Ovary (tissue), 9 donors: Measurements from ENCODE around the gene CREB3L1. TPM values are rescaled to one million over a fixed set of nuclear protein-coding genes. Genes with fewer than 3 reads are reported as not detected.

Source experiments
- DNase-seq, 5 donors: peaks; one replicate each; pipeline ENCODE4 v3.0.0-alpha.2; 2019 to 2020
- H3K27ac ChIP-seq, 2 donors: fragments of 200-600 bp; one replicate each; pipeline versions ENCODE4 v1.5.1 to v1.8.0; 2019 to 2022
- H3K27me3 ChIP-seq: fragments of 200-600 bp; one replicate; pipeline ENCODE4 v1.8.0; 2022
- H3K36me3 ChIP-seq: fragments of 200-600 bp; sonication (generic); one replicate; pipeline ENCODE4 v1.5.1; 2019
- H3K4me1 ChIP-seq: one replicate; pipeline ENCODE4 v1.8.1; 2013; ENCODE audit warnings: mild to moderate bottlenecking, moderate library complexity; ENCODE audit not compliant: insufficient read depth
- H3K4me3 ChIP-seq: fragments of 200-600 bp; sonication (generic); one replicate; pipeline ENCODE4 v1.5.1; 2017
- H3K9me3 ChIP-seq, 2 donors: fragments of 200-600 bp in 1 of 2; sonication (generic) in 1 of 2; one replicate each; pipeline versions ENCODE4 v1.5.1 to v1.8.1; 2013 to 2019; ENCODE audit warnings: mild to moderate bottlenecking in 1 of 2, moderate library complexity in 1 of 2
- CTCF ChIP-seq, 3 donors: fragments of 450-650 bp in 2 of 3; fragments of 200-600 bp in 1 of 3; IDR thresholded peaks; one replicate each; pipeline versions ENCODE4 v1.5.1 to v1.8.0; 2016 to 2022; ENCODE audit warnings: antibody characterized with exemption in 3 of 3, mild to moderate bottlenecking in 1 of 3
- EP300 ChIP-seq: sonication (generic); formaldehyde crosslinking; IDR thresholded peaks from one replicate; pipeline ENCODE4 v1.6.1; 2017; ENCODE audit warnings: antibody characterized with exemption
- POLR2A ChIP-seq: fragments of 450-650 bp; IDR thresholded peaks from one replicate; pipeline ENCODE4 v1.6.1; 2017; ENCODE audit warnings: antibody characterized with exemption, mild to moderate bottlenecking, moderate library complexity
- WGBS, 3 donors: extraction: QIAGEN DNeasy Blood & Tissue Kit in 1 of 3; methylation state at CpG; one replicate each; pipeline versions ENCODE4 v1.1.5 to v1.1.7; 2013 to 2017; 5-methylcytosine and 5-hydroxymethylcytosine counted together
- intact Hi-C, 4 donors: fragments of 100-400 bp; cut with DNase I; formaldehyde crosslinking; loops; one replicate each; pipeline versions ENCODE4 v1.11.0 to v1.15.1; 2022 to 2023
- polyA plus RNA-seq, 2 donors: library from polyadenylated mRNA; stranded (reverse); fragments of 200-250 nt in 1 of 2; fragments of 350-450 nt in 1 of 2; fragmentation: Illumina TruSeq in 1 of 2; extraction: RNeasy Lipid Tissue Mini Kit (QIAGEN cat#74804) in 1 of 2; gene quantifications; one replicate each; pipeline ENCODE4 v1.2.3, GENCODE V29; 2013 to 2014
- total RNA-seq, 7 donors: library from RNA; depleted of rRNA in 2 of 7; stranded (reverse); fragments of >200 nt in 2 of 7; fragmentation: NEBNext Ultra II Directional in 3 of 7; extraction: Animal tissue kit (Norgen Biotek cat#: 25700) in 3 of 7; gene quantifications; one replicate each; pipeline versions ENCODE4 v1.1.0 to v1.2.4, GENCODE V29; 2016 to 2023
- donor health status: DM: no; HTN: no; CAD: no; lungs with moderate emphysema.
- donor health status: DM: no; HTN: no; CAD: no.
- donor health status: Bipolar disorder and iron deficiency.
- donor health status: DM: yes; HTN: yes; CAD: no.
- donor health status: DM: no; HTN: no; CAD: no.
- donor health status: DM: yes; HTN: yes; CAD: no.

The CREB3L1 gene
- total and polyA plus RNA-seq, 9 donors = 1.7 to 63.0 (median 7.5) TPM

- intact Hi-C loops = no loop called here
- Histone ChIP-seq H3K27ac (no peak overlapping the region), H3K4me1 (no peaks in the 10 kb centered on the region), H3K36me3 (no peaks in the 10 kb centered on the region), H3K4me3 (no peak overlapping the region), H3K27me3 (no peaks in the 10 kb centered on the region), H3K9me3 (no peaks in the 10 kb centered on the region)
- DNase-seq = no peak
- TF ChIP-seq EP300 = no peak
- TF ChIP-seq CTCF (IDR thresholded peaks at IDR 0.05) = no peak
- TF ChIP-seq POLR2A = no peak
- 76 to 80% (median 77%) methylated on average over 6 of the region's 6 CpGs for WGBS, 3 donors
Observed at GRCh38 chr11:46322759-46323158, 45.3 kb downstream of the CREB3L1 start.

- Histone ChIP-seq H3K4me3 (no peak overlapping the region), H3K4me1 (peaks cover 5% of the 10 kb centered on the region), H3K27ac (no peak overlapping the region), H3K9me3 (no peaks in the 10 kb centered on the region), H3K27me3 (no peaks in the 10 kb centered on the region), H3K36me3 (no peaks in the 10 kb centered on the region)
- no peak for DNase-seq
- 90 to 95% (median 92%) methylated on average over 10 of the region's 10 CpGs for WGBS, 3 donors
- TF ChIP-seq POLR2A (no peak), CTCF (IDR thresholded peaks at IDR 0.05) (no peak), EP300 (no peak)
- intact Hi-C loops = no loop called here
Observed at GRCh38 chr11:46326813-46327416, 49.5 kb downstream of the CREB3L1 start.

GRCh38 chr11:46327829-46328228, 50.4 kb downstream of the CREB3L1 start:
- Histone ChIP-seq H3K36me3 (no peaks in the 10 kb centered on the region), H3K4me3 (no peak overlapping the region), H3K9me3 (no peaks in the 10 kb centered on the region), H3K27ac (no peak overlapping the region), H3K4me1 (peaks cover 5% of the 10 kb centered on the region), H3K27me3 (no peaks in the 10 kb centered on the region)
- intact Hi-C loops = no loop called here
- WGBS, 3 donors = 75 to 83% (median 77%) methylated on average over 8 of the region's 8 CpGs
- no peak for TF ChIP-seq CTCF (IDR thresholded peaks at IDR 0.05)
- TF ChIP-seq POLR2A = no peak
- no peak for TF ChIP-seq EP300
- DNase-seq = no peak

GRCh38 chr11:46330154-46330553, 52.7 kb downstream of the CREB3L1 start:
- no peak overlapping the region for H3K27ac ChIP-seq
- no peak for DNase-seq
- TF ChIP-seq EP300 (no peak), CTCF (IDR thresholded peaks at IDR 0.05) (no peak), POLR2A (no peak)
- H3K4me3 ChIP-seq = no peak overlapping the region
- peaks cover 5% of the 10 kb centered on the region for H3K4me1 ChIP-seq
- no peaks in the 10 kb centered on the region for H3K36me3 ChIP-seq
- intact Hi-C loops = no loop called here
- no peaks in the 10 kb centered on the region for H3K27me3 ChIP-seq
- H3K9me3 ChIP-seq = no peaks in the 10 kb centered on the region
- WGBS, 3 donors = 29 to 35% (median 29%) methylated on average over 5 of the region's 5 CpGs
